ENCODE data around the gene TNFSF13B. TPM values are rescaled to one million over a fixed set of nuclear protein-coding genes. Genes with fewer than 3 reads are reported as not detected.

The TNFSF13B gene
- total RNA-seq, 1 donor from 2014 or later: 0.12 TPM

Other genes with a start within 250 kb of the TNFSF13B start
- gene LIG4, start 54.2 kb upstream of the TNFSF13B start, total RNA-seq: 7.2 and 8.9 TPM in 2 replicates
- 4.8 and 8.2 TPM in 2 replicates for gene ABHD13, start 51.3 kb upstream of the TNFSF13B start, total RNA-seq

Data from epithelial cell of proximal tubule (primary cell).